ENCODE data around the gene CRACR2B. TPM values are rescaled to one million over a fixed set of nuclear protein-coding genes. Genes with fewer than 3 reads are reported as not detected.
A peak's percentile ranks its signal among the peaks of the same experiment; 100 is the strongest.

CRACR2B gene
- total and polyA plus RNA-seq, 10 of the 15 experiments (the other 5 are each of a cell fraction or from before 2014, with no cell fraction given) = 0.10 to 33.7 (median 12.7) TPM

- ChIA-PET SMC1A (ENCODE audit: uncharacterized antibody, unreplicated experiment) (no interaction called here), RAD21 (ENCODE audit: unreplicated experiment) (no interaction called here), POLR2A (no interaction called here), CTCF (interaction anchor here (0.7 to 1.4 kb wide), 3 partner anchors 21 to 45 kb away, joined by 3 to 4 read pairs (median 3); no protein-coding TSS in a partner anchor)
- Histone ChIP-seq H3K4me1 (ENCODE audit: control insufficient read depth, insufficient read depth, low read length) (peaks cover 15% of the 10 kb centered on the region), H3K4me3 (peak within 1 kb of the TSS; percentile 97), H3K9ac (ENCODE audit: control insufficient read depth, insufficient read depth, low read length) (peak within 1 kb of the TSS; percentile 79), H3K79me2 (ENCODE audit: control insufficient read depth, insufficient read depth, low read length) (peaks cover 30% of the 10 kb centered on the region), H3K27me3 (replicated peaks in 1 of 2; ENCODE audit: control insufficient read depth in 2 of 2, insufficient read depth in 2 of 2, low read length in 1 of 2) (no peaks in the 10 kb centered on the region), H2AFZ (ENCODE audit: control insufficient read depth, low read depth, low read length) (peak within 1 kb of the TSS; percentile 92), H3K4me2 (ENCODE audit: control insufficient read depth, insufficient read depth) (peak within 1 kb of the TSS; percentile 100), H3K36me3 (ENCODE audit: control insufficient read depth in 2 of 2, insufficient read depth in 2 of 2, low read length in 1 of 2) (peaks cover 0 to 11% of the 10 kb centered on the region in 2 experiments; a peak in 2 of 4 replicates), H3K9me3 (replicated peaks; ENCODE audit: control insufficient read depth, insufficient read depth, low read length) (no peaks in the 10 kb centered on the region), H3K27ac (ENCODE audit: control insufficient read depth, insufficient read depth) (peak within 1 kb of the TSS; percentile 85), H4K20me1 (ENCODE audit: control insufficient read depth, insufficient read depth) (no peaks in the 10 kb centered on the region)
- ATAC-seq (peak; percentile 70), FAIRE-seq (peak; percentile 27), DNase-seq (ENCODE audit: low read depth, low spot score) (no peak)
- in situ Hi-C loops (cut with MboI) = no loop called here
- no TSS peak for BruUV-seq (replicated peaks)
- WGBS (ENCODE audit: insufficient coverage, insufficient replicate concordance, low lambda C conversion rate, missing lambda C conversion rate) = 2% methylated on average over 25 of the region's 69 CpGs
- intact Hi-C loops (cut with micrococcal nuclease; ENCODE audit: unreplicated experiment) = loop anchor here (5.0 kb wide), 1 partner anchor 51 kb away; the partner anchor contains the start of gene TALDO1
- TF ChIP-seq PAX5 (IDR thresholded peaks at IDR 0.05; ENCODE audit: borderline replicate concordance, low read depth, low read length) (0 out of 2 replicates have a peak, but pooled peaks have one; percentile 4), ZZZ3 (IDR thresholded peaks at IDR 0.05; ENCODE audit: control insufficient read depth, insufficient read length, low read depth) (no peak), SMARCA5 (IDR thresholded peaks at IDR 0.05) (peak; percentile 93), ATF3 (IDR thresholded peaks at IDR 0.05; ENCODE audit: borderline replicate concordance, extremely low read depth, low read depth, low read length) (no peak), ZNF274 (IDR thresholded peaks at IDR 0.05; ENCODE audit: insufficient read depth, insufficient read length) (no peak), HDAC2 (IDR thresholded peaks at IDR 0.05) (no peak), ZBED1 (IDR thresholded peaks at IDR 0.05; ENCODE audit: borderline replicate concordance) (no peak), NFXL1 (IDR thresholded peaks at IDR 0.05; ENCODE audit: borderline replicate concordance) (no peak), SMAD1 (IDR thresholded peaks at IDR 0.05; ENCODE audit: low read depth, partially characterized antibody) (no peak), RELA (IDR thresholded peaks at IDR 0.05; ENCODE audit: borderline replicate concordance, partially characterized antibody) (peak; percentile 64), POLR2A (IDR thresholded peaks at IDR 0.05; ENCODE audit: low read depth, low read length) (peak; percentile 50; the same call in 1 of the 2 replicates), BCL3 (IDR thresholded peaks at IDR 0.05; ENCODE audit: borderline replicate concordance, insufficient read depth, low read depth, low read length, poor library complexity, severe bottlenecking) (peak; percentile 65), GATAD2B (conservative IDR thresholded peaks at IDR 0.05; ENCODE audit: low read depth) (peak; percentile 73), SMC3 (IDR thresholded peaks at IDR 0.05; ENCODE audit: borderline replicate concordance, low read length) (peak; percentile 35; the same call in 1 of the 2 replicates), HDAC6 (IDR thresholded peaks at IDR 0.05; ENCODE audit: unreplicated experiment) (no peak), BMI1 (IDR thresholded peaks at IDR 0.05; ENCODE audit: borderline replicate concordance) (no peak), ZBTB11 (CRISPR knock-in tag; IDR thresholded peaks at IDR 0.05) (no peak), LARP7 (IDR thresholded peaks at IDR 0.05) (peak; percentile 63), MAX (IDR thresholded peaks at IDR 0.05; ENCODE audit: low read depth, low read length) (peak; percentile 8; the same call in 1 of the 2 replicates), BACH1 (IDR thresholded peaks at IDR 0.05; ENCODE audit: borderline replicate concordance) (peak; percentile 93)
Observed at GRCh38 chr11:798093-798713, 29.5 kb upstream of the CRACR2B start, which contains the start of gene SLC25A22. Gene SLC25A22, minus strand, starts transcription at chr11:798281. Its CDS starts 3,275 bp downstream, at chr11:795006.
